ENCODE data around the gene ASIC2.

The ASIC2 gene

DNA sequence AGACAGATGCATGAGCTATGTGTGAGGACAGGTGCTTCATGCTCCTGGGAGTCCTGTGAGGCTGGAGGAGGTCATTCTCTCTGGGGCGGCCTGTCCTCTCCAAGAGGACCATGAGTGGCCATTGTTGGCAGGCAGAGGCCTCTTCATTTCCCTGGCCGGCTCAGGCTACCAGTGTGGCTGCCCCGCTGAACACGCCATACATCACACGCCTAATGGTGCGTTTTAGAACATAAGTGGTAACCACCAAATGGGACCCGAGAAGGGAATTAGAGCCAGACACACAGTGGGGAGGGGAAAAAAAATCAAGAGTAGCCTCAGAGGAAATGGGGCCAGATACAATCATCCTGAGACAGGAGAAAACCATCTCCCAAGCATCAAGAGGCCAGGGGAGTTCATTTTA, 161.5 kb downstream of the ASIC2 start:
- no peak for DNase-seq (ENCODE audit: extremely low read depth, low read depth)
- H3K4me3 ChIP-seq (replicated peaks; ENCODE audit: low read depth, low read length): no peak overlapping the region
- TF ChIP-seq CTCF (IDR thresholded peaks at IDR 0.05; ENCODE audit: low read depth, low read length, missing control alignments): no peak

- TF ChIP-seq CTCF (IDR thresholded peaks at IDR 0.05; ENCODE audit: low read depth, low read length, missing control alignments): no peak
- H3K4me3 ChIP-seq (replicated peaks; ENCODE audit: low read depth, low read length): no peak overlapping the region
- no peak for DNase-seq (ENCODE audit: extremely low read depth, low read depth)
These were observed 165.4 kb downstream of the ASIC2 start for GRCh38 chr17:33127706-33128105.

- H3K4me3 ChIP-seq (replicated peaks; ENCODE audit: low read depth, low read length): no peak overlapping the region
- no peak for DNase-seq (ENCODE audit: extremely low read depth, low read depth)
- no peak for TF ChIP-seq CTCF (IDR thresholded peaks at IDR 0.05; ENCODE audit: low read depth, low read length, missing control alignments)
These were observed 167.0 kb downstream of the ASIC2 start for GRCh38 chr17:33126086-33126485.

DNA sequence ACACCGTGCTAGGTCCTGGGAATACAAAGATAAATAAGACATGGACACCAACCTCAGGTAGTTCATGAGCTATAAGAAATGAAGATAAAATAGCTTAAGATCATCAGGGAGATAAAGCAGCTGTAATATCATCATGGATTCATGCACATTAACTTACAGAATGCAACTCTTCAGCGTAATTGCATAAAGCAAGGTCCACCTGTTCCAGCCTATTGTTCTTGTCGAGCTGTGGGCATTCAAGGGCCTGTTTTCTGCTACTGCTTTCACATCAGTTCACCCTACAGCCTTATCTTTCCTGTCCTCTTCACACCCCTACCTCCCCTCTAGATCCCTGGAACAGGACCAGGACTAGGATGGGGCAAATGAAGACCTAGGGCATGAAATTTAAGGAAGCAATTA, 167.5 kb downstream of the ASIC2 start:
- no peak for DNase-seq (ENCODE audit: extremely low read depth, low read depth)
- H3K4me3 ChIP-seq (replicated peaks; ENCODE audit: low read depth, low read length): no peak overlapping the region

GRCh38 chr17:33124871-33125551, 168.1 kb downstream of the ASIC2 start:
- no peak overlapping the region for H3K4me3 ChIP-seq (replicated peaks; ENCODE audit: low read depth, low read length)
- TF ChIP-seq CTCF (IDR thresholded peaks at IDR 0.05; ENCODE audit: low read depth, low read length, missing control alignments): no peak
- no peak for DNase-seq (ENCODE audit: extremely low read depth, low read depth)

More for the DNA sequence above, 167.5 kb downstream of the ASIC2 start:
- no peak for TF ChIP-seq CTCF (IDR thresholded peaks at IDR 0.05; ENCODE audit: low read depth, low read length, missing control alignments)

GRCh38 chr17:33124185-33124584, 168.9 kb downstream of the ASIC2 start:
- no peak overlapping the region for H3K4me3 ChIP-seq (replicated peaks; ENCODE audit: low read depth, low read length)
- no peak for TF ChIP-seq CTCF (IDR thresholded peaks at IDR 0.05; ENCODE audit: low read depth, low read length, missing control alignments)
- DNase-seq (ENCODE audit: extremely low read depth, low read depth): no peak

- H3K4me3 ChIP-seq (replicated peaks; ENCODE audit: low read depth, low read length): no peak overlapping the region
- TF ChIP-seq CTCF (IDR thresholded peaks at IDR 0.05; ENCODE audit: low read depth, low read length, missing control alignments): no peak
- DNase-seq (ENCODE audit: extremely low read depth, low read depth): no peak
These were observed 171.3 kb downstream of the ASIC2 start for GRCh38 chr17:33121756-33122155.
